NCI-H524 (cell line): ENCODE data around the gene SGMS1.
"Not testable (repeated sequence)": the region's sequence is repeated elsewhere in the genome, so short reads cannot be mapped to it uniquely, and the experiment has no call there.

Experiments used
- DNase-seq, 2 experiments: peaks; one replicate each; lab custom pipeline; 2025; lab: John Stamatoyannopoulos, UW

The SGMS1 gene

DNA sequence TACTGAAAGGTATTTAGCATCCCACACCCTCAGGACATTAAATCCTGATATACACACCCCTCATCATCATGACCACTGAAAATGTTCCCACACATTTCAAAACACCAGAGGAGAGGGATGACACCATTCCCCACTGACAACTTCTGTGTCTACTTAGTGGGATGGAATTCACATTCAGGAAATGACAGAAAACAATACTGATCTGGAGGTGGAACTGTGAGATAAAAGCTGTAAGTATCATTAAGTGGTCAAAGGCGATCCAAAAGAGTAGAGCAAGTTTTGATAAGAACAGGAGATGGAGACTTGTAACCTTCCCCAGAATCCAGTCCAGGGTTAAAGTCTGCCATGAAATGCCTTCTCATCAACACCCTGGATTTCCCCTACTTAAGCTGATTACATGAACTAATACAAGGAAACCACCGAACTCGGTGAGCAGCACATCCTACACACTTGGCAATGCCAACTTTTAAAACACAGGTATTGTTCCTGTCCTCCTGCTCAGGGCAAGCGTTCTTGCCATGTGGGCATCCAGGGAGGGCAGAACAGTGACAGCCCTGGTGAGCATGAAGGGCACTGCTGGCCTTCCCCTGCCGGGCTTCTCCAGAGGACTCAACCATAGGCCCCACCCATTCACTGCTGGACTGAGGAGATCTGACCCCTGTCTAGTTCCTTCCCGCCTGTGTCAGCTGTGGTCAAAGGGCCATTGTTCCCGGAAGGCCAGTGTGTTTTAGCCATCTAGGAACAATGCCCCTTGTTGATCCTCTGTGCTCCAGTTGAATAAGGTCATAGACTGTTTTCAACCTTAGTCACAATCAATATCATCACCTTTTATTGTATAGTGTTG lies 85.0 kb downstream of the SGMS1 start:
- DNase-seq: no peak

DNA sequence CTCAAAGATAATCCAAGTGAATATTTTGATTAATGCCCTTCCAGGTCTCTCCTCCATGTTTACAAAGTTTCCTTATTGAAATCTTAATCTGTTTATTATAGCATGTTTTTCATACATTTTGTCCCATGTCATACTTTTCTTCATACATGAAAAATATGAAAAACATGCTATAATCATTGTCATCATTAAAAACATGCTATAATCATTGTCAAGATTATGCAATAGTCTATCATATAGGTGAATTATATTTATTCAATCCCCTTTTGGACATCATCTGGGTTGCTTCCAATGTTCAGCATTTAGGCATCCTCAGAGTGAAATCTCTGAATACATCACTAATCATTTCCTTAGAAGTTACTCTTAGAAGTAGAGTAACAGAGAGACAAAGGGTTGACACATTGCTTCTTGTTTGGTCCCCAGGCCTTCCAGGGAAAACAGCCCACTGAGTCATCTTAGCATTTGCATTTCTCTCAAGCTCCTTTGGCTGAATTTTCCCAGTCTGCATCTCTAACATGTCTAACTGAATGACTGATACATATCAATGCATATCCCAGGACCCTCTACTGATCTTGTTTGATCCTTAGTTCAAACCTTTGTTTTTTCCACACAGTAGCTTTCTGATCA lies 87.0 kb downstream of the SGMS1 start:
- DNase-seq: no peak

- DNase-seq: not testable (repeated sequence)
Measured at GRCh38 chr10:50534748-50535376, 88.9 kb downstream of the SGMS1 start.

DNA sequence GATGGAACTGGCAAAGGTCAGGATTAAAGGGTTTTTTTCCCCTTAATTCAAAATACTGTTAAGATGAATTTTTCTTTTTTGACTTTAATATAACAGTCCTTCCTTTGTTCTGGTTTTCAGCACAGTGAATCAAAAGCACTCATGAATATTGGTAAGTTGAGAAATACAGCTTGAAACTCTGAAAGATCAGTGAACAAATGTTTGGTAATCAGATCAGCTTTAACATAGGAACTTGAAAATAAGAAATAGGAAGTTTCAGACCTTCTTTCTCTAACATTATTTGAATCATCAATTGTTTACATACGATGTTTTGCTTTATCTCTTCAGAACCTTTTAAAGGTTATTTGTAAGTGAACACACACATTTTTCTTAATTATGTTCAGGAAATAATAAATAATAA lies 90.5 kb downstream of the SGMS1 start:
- DNase-seq: no peak

GRCh38 chr10:50531388-50532077 lies 92.2 kb downstream of the SGMS1 start:
- no peak for DNase-seq

GRCh38 chr10:50529660-50530059 lies 94.1 kb downstream of the SGMS1 start:
- DNase-seq: no peak

DNA sequence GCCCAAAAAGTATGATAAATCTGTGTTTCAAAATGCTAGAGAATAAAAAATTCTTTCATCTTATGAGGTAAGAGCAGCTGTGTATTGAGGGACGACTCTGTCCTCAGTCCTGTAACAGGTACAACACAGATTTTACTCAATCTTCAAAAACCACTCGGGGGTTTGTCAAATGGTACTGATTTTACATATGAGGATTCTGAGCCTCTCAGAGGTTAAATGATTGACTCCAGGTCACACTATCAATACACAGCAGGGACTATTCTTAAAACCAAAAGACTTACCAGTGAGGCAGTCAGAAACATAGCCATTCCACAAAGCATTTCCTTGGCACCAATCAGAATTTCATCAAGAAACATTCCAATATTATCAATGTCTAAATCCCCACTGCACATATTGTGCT lies 95.5 kb downstream of the SGMS1 start:
- no peak for DNase-seq

- DNase-seq: no peak
Measured at GRCh38 chr10:50527442-50528043, 96.2 kb downstream of the SGMS1 start.

DNA sequence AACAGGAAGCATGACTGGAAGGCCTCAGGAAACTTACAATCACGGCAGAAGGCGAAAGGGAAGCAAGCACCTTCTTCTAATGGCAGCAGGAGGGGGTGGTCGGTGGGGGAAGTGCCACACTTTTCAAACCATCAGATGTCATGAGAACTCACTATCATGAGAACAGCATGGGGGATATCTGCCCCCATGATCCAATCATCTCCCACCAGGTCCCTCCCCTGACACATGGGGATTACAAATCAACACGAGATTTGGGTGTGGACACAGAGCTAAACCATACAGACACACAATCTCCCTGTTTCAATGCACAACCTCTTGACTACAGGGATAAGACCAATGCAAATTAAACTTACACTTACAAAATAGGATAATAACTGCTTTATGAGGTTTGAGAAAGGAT lies 97.6 kb downstream of the SGMS1 start:
- no peak for DNase-seq

DNA sequence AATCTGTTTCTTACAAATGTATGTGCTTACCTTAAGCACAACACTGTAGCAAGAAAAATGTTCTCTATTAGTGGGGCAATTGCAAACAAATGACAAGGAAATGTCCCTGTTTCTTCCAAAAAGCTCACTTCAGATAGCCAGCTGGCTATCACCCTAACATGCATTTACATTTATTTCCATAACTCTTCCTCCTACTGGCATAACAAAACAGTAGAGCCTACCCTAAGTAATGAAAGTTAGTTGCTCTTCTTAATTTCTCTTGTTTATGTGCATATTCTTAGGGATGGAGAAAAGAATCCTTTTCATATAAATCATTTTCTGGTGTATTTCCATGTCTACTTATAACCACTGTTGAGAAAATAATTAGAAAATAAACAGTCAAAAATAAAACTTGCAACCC lies 100.4 kb downstream of the SGMS1 start:
- no peak for DNase-seq

DNA sequence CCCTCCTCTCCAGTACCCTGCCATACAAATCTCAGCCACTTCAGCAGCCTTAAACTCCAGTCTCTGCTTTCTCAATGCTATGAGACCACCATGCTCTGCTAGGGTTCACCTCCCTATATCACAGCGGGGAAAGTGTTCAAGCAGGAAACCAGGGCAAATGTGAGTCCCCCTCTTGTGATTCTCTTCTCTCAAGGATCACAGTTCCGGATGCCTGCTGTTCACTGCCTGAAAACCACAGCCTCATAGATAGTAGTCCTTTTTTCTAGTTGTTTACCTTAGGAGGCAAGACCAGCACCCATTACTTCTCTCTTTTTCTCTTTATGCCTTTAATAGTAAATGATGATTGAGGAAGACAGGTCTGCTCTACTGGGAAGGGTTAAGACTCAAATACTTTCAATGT lies 100.8 kb downstream of the SGMS1 start:
- no peak for DNase-seq

GRCh38 chr10:50520115-50520514 lies 103.6 kb downstream of the SGMS1 start:
- DNase-seq: no peak

- no peak for DNase-seq
Measured at GRCh38 chr10:50517626-50518025, 106.1 kb downstream of the SGMS1 start.

DNA sequence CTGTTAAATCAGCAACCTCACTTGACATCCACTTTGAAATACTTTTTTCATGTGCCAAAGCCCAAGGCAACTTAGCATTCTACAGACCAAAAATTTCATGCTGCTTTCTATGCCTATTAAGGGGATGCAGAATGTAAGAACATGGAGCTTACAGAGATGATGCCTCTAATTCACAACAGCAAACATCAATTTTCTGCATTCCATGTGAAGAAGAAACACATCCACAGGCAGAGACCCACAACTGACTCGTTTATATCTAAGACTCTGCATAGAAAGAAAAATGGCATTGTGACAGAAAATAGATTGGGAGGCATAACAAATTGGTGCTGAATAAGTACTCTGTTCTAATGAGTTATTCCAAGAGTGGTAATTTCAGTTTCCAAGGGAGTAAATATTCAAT lies 107.6 kb downstream of the SGMS1 start:
- no peak for DNase-seq

DNA sequence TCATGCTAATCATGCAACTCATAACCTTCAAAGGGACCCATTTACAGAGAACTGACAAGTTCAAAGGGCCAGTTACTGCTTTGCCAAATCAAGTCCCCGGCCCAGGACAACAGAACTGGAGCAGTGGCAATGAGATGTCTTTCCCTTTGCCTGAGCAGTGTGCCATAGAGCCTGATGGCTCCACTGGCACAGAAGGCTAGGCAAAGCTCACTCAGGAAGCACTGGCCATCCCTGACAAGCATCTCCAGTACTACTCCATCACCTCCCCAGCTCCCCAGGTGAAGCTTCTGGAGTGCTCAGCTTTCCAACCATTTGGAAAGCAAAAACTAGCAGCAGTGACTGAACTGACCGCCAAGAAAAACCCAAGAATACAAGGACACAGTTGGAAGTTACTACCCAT lies 108.3 kb downstream of the SGMS1 start:
- no peak for DNase-seq

GRCh38 chr10:50514995-50515394 lies 108.8 kb downstream of the SGMS1 start:
- no peak for DNase-seq

- no peak for DNase-seq
Measured at GRCh38 chr10:50513956-50514355, 109.8 kb downstream of the SGMS1 start.

DNA sequence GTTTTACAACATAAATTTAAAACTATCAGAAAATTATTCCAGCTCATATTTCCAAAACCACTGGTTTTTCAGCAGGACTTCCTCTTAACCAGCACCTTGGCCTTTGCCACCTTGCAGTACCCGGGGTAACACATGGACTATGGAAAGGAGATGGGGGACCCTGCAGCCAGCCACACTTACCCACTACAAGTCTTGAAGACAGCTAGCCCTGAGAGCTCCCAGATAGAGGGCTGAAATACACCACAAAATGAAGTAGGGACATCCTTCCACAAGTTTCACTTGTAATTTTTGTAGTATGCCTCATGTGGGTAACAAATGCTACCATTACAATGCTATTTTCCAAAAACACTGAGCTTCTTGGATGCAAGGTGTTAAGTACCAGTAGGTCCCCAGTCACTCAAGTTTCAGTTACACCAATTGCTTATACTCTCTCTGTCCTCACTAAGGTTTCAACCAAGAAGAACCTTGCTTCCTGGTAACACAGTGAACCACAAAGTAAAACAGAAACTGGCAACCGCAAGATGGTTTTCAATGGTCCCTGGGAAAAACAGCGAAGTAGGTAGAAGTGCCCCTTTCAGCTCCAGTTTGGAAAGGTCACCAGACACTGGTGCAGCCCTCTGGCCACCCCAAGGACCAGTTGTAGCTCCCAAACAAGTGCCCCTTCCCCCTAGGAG lies 110.9 kb downstream of the SGMS1 start:
- DNase-seq: no peak

- no peak for DNase-seq
Measured at GRCh38 chr10:50512214-50512595, 111.6 kb downstream of the SGMS1 start.

- no peak for DNase-seq
Measured at GRCh38 chr10:50511492-50512213, 112.1 kb downstream of the SGMS1 start.
